Peyer's patch (tissue), 4 donors: ENCODE data around the gene SPATA7.

Experiments
- POLR2A ChIP-seq, 2 donors: fragments of 450-650 bp; IDR thresholded peaks; one replicate each; pipeline ENCODE4 v1.5.1; 2017; ENCODE audit warnings: antibody characterized with exemption in 2 of 2, mild to moderate bottlenecking in 2 of 2, moderate library complexity in 2 of 2
- TF ChIP-seq, protein P1 (sequence below), 6 experiments: fragments of 450-650 bp in 4 of 6; fragments of 200-600 bp in 2 of 6; sonication (generic) in 1 of 6; IDR thresholded peaks; one replicate each; pipeline ENCODE4 v1.5.1; 2017 to 2019; ENCODE audit warnings: antibody characterized with exemption in 6 of 6, mild to moderate bottlenecking in 3 of 6, moderate library complexity in 1 of 6

DNA sequence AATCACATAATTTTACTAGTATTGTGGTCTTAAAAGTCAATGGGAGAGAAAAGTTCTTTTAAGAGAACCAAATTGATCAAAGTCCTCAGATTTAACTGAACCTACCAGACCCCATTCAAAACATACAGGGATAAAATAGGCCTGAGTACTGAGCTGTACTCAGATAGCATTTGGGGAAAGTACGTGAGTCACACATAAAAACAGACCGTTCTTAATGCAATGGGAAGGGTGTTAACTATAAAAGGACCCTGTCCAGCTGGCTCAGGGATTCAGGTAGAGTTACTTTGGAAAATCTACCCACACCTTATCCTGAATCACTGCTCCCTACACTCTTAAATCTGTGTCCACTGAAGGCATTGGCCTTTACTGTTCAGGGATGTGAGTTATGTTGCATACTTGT is 91.4 kb downstream of the SPATA7 start:
- TF ChIP-seq, protein P1, sequence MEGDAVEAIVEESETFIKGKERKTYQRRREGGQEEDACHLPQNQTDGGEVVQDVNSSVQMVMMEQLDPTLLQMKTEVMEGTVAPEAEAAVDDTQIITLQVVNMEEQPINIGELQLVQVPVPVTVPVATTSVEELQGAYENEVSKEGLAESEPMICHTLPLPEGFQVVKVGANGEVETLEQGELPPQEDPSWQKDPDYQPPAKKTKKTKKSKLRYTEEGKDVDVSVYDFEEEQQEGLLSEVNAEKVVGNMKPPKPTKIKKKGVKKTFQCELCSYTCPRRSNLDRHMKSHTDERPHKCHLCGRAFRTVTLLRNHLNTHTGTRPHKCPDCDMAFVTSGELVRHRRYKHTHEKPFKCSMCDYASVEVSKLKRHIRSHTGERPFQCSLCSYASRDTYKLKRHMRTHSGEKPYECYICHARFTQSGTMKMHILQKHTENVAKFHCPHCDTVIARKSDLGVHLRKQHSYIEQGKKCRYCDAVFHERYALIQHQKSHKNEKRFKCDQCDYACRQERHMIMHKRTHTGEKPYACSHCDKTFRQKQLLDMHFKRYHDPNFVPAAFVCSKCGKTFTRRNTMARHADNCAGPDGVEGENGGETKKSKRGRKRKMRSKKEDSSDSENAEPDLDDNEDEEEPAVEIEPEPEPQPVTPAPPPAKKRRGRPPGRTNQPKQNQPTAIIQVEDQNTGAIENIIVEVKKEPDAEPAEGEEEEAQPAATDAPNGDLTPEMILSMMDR (IDR thresholded peaks at IDR 0.05), result no peak
- TF ChIP-seq POLR2A (IDR thresholded peaks at IDR 0.05), result no peak
